IPS-NIHi11 (cell line): ENCODE data around the gene ACTL7A.
"Not testable (repeated sequence)": the region's sequence is repeated elsewhere in the genome, so short reads cannot be mapped to it uniquely, and the experiment has no call there.

Source experiments
- DNase-seq: peaks from one replicate; pipeline ENCODE4 v3.0.0; 2012; ENCODE audit warnings: mixed read lengths, low spot score

Gene ACTL7A

DNA sequence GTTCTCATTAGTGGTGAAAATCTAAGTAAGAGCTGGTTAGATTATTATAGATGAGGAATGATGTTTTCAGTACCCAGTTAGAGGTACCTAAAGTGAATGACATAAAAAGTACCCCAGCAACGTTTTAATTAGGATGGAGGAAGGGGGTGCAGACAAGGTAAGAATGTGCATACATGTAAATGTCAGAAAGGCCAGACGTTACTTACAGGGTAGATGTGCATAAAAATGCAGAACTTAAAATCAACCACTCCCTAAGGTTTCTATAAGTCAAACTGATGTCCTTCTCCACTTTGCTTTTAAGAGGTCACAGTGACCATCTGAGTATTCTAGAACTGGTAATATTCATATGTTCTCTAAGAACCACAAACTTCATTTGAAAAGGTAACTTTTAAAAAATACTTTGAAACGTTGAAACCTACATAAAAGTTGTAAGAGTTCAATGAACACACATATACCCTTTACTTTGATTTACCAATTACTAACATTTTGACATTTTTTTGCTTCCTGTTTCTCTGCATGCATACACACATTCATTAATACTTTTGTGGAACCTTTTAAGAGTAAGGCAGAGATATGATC is 18.8 kb downstream of the ACTL7A start:
- DNase-seq = no peak

DNA sequence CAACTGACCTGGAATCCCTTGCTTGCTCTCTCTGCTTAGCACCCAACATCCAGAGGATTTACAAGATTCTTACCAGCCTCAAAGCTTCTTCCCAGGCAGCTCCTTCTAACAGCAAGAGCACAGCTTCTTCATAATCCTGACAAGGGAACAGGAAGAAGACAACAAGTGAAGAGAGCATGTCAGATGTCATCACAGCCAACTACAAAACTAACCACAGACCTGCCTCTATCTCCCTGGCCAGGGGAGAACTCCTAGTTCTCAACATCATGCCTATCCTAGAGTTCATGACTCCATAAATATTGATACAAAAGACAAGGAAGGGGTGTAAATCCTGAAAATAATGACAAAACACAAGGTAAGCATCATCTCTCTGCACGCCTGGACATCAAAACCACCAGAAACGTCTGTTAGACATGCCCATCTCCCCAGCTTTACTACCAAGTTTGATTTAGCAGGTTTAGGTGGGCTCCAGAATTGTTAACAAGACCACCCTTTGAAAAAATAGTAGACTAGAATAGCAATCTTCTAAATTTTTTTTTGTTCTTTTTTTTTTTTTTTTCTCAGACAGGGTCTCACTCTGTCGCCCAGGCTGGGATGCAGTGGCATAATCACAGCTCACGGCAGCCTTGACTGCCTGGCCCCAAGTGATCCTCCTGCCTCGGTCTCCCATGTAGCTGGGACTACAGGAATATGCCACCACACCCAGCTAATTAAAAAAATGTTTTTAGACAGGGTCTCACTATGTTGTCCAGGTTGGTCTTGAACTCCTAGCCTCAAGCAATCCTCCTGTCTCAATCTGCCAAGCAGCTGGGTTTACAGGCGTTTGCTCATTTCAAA is 20.2 kb downstream of the ACTL7A start:
- no peak for DNase-seq

- no peak for DNase-seq
Measured at GRCh38 chr9:108883085-108883484, 21.0 kb downstream of the ACTL7A start.

DNA sequence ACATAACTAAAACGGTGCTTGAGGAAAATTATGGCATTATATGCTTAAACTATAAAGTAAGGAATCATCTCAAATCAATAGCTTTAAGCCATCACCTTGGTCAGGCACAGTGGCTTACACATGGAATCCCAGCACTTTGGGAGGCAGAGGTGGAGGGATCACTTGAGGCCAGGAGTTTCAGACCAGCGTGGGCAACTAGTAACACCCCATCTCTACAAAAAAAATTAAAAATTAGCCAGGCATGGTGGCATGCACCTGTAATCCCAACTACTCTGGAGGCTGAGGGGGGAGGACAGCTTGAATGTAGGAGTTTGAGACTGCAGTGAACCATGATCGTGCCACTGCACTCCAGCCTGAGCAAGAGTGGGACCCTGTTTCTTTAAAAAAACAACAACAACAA is 22.6 kb downstream of the ACTL7A start:
- no peak for DNase-seq

DNA sequence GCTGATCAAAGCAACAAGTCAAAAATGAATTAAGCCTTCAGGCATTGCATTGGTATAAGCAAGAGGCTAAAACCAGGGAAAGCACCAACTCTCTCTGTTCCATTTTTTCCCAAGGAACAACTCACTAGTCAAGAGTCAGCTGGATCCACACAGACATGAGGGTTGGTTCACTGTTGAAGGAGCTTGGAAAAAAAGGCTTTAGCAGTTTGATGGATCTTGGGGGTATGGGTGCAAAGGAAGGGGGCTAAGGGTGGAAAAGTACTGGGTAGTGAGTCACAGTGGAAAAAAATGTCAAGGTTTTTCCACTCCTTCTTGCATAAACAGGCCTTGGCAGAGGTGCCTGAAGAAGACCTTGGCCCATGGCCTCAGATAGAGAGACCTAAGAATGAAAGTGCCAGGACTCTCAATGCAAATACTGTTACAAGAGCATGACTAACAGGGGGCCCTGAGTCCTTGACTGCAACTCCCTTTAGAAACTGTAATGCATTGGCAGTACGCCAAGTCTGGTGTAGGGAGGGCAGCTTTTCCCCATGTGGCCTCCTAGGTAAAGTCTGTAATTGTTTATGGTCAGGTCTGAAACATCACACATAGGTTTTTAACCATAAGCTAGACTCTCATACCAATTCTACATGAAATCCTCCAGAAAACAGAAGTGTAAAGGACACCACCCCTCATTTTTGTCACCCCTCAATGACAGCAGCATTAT is 23.7 kb downstream of the ACTL7A start:
- DNase-seq = no peak

GRCh38 chr9:108886594-108887271 is 24.7 kb downstream of the ACTL7A start:
- not testable (repeated sequence) for DNase-seq

DNA sequence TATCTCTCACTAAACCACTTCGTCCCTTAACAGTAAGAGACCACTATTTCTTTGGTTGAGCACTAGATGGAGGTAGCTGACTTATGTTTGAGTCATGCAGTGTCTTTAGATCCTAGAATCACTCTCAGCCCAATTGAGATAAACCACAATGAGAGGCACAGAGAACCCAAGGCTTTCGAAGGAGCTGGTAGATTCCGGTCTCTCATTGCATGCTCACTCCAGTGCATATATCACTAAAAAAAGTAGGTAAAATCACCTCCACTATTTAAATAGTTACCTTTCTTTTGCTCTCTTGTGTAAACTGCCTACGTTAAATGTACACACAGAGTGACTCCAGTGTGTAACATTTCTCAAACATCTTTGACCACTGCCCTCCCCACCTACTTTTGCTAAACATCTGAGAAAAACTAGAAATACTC is 27.6 kb downstream of the ACTL7A start:
- peak; percentile 24 for DNase-seq

GRCh38 chr9:108894225-108894997 is 32.3 kb downstream of the ACTL7A start:
- no peak for DNase-seq

- no peak for DNase-seq
Measured at GRCh38 chr9:108897324-108898096, 35.4 kb downstream of the ACTL7A start.

- not testable (repeated sequence) for DNase-seq
Measured at GRCh38 chr9:108899023-108899695, 37.1 kb downstream of the ACTL7A start.

DNA sequence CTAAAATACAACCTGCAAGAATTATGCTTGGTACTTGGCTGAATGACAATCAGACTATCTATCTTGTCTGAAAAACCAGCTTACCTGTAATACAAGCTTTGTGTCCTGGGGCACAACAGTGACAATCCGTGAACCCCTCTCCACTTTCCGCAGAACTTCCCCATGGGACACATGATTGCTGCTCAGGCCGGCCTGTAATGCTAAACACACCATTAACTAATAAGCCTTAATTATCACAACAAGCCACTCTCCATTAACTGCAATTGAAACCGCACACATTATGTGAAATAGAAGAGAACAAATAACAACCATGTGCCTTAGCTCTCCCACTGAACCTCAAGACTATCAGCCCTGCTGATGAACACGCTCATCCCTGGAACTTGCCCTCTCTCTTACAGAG is 38.1 kb downstream of the ACTL7A start:
- DNase-seq = no peak

DNA sequence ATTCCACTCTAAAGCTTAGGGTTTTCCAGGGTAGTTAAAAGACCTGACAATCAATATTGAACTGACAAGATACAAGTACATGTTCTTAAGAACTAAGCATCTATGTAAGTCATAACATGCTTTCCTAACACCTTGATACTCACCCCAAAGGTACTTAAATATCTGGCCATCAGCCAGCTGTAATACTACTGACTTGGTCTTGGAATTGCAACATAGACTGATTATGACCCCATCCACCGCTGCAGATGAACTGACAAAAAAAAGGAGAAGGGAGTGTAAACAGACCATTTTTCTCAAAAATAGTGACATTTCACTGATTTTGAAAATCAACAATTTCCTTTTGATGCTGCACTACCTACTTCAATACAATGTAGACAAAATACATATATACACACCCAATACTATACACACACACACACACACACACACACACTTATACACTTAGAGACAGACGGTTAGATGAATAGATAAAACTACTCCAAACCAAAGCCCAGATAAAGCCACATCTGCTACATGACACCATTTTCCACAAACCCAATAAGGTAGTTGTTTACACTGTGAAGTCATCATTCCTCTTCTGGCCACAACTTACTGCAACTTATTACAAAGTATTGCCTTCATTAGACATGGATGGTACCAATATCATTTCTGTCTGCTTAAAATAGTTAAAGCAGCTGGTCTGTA is 41.5 kb downstream of the ACTL7A start:
- DNase-seq = no peak

DNA sequence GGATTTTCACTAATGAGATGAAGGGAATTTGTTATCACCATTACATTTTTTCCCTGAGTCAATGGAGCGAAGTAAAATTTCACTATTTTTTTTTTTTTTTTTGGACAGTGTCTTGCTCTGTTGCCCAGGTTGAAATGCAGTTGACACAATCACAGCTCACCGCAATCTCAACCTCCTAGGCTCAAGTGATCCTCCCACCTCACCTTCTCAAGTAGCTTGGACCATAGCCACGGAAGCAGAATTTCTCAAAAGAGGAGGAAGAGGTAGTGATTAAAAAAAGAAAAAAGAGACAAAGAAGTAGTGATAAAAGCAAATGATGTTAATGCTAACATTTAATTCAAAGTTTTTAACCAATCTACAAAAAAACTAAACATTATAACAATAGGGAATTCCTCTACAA is 42.1 kb downstream of the ACTL7A start:
- no peak for DNase-seq

DNA sequence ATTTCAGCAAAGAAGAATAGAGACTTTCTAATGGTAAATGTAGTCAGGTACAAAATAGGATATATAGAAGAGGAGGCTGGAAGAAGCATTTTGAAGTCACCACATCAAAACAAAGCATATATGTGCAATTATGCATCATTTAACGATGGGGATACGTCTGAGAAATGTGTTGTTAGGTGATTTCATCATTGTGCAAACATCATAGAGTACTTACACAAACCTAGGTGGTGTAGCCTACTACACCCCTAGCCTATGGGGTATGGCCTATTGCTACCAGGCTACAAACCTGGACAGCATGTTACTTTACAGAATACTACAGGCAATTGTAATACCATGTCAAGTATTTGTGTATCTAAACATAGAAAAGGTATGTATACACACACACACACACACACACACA is 43.4 kb downstream of the ACTL7A start:
- no peak for DNase-seq

DNA sequence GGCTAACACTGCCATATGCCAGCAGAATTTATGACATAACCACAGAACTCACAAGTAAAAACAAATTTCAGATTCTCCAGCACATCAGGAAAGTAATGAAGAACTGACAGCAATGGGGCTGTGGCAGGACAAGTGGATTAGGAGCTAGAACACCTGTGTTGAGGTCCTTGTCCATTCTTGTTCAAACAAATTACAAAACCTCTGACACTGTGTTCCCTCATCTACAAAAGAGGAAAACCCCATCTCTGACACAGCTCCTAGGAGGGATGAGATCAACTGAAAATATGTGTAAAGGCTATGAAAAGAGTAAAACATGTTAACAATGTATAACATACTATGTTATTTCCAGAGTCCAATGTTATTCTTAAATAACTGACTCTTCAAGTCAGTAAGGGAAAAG is 48.3 kb downstream of the ACTL7A start:
- DNase-seq = no peak

DNA sequence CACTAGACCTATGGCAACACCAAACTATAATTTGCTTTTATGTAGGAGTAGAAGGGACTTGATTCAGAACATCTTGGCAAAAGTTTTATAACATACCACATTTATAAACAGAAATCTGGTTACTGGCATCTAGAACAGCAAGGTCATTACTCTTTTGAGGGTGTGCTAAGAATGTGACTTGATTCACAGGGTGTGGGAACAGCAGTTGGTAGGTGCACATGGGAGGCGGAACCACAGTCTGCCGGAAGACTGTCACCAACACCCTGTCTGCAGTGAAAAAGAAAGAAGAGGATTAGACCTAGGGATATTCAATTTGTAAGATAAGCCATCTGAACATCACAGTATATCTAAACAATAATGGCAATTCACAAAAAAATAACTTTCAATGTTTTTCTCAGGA is 48.8 kb downstream of the ACTL7A start:
- DNase-seq = no peak

DNA sequence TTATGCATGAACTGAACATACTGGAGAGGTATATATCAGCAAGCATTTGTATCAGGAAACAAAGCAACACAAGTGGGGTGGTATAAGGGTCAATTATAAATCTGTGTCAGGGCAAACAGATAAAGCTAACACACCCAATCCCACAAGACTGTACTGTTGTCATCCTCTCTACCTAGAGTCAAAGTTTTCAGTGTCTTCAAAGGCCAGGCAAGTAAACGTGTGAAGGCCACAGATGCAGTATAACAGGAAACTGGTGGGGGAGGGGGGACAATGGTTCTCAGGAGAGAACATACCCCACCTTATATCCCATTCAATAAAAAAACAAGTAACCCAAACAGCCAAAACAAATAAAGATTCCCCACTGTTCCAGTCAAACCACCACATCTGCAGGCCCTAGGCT is 49.8 kb downstream of the ACTL7A start:
- no peak for DNase-seq
